ENCODE results near the gene FAM163B.

FAM163B gene

DNA sequence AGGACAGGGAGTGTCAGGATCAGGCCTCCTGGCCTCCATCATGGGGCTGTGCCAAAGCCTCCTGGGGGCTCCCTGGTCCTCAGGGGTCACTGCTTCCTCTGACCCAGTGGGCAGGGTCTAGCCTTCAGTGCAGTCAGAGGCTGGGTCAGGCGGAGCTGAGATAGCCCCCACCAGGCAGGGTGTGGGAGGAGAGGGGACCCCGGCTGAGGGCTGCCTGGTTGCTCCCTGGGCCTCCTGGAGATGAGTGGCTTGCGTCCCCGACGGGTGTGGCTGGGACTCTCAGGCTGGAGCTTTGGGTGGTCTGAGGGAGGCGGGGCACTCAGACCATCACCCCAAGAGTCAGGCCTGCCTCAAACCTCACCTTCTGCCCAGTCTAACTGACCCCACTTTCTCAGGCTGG is 21.7 kb downstream of the FAM163B start:
- TF ChIP-seq, protein P1, sequence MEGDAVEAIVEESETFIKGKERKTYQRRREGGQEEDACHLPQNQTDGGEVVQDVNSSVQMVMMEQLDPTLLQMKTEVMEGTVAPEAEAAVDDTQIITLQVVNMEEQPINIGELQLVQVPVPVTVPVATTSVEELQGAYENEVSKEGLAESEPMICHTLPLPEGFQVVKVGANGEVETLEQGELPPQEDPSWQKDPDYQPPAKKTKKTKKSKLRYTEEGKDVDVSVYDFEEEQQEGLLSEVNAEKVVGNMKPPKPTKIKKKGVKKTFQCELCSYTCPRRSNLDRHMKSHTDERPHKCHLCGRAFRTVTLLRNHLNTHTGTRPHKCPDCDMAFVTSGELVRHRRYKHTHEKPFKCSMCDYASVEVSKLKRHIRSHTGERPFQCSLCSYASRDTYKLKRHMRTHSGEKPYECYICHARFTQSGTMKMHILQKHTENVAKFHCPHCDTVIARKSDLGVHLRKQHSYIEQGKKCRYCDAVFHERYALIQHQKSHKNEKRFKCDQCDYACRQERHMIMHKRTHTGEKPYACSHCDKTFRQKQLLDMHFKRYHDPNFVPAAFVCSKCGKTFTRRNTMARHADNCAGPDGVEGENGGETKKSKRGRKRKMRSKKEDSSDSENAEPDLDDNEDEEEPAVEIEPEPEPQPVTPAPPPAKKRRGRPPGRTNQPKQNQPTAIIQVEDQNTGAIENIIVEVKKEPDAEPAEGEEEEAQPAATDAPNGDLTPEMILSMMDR (IDR thresholded peaks at IDR 0.05; ENCODE audit: insufficient read depth, low read depth, low read length, missing control alignments), result no peak
- H3K4me3 ChIP-seq (ENCODE audit: low read length), result no peak overlapping the region
- no peak for DNase-seq (ENCODE audit: low read depth)

- H3K4me3 ChIP-seq (ENCODE audit: low read length), result no peak overlapping the region
- no peak for DNase-seq (ENCODE audit: low read depth)
- TF ChIP-seq, protein P1 (IDR thresholded peaks at IDR 0.05; ENCODE audit: insufficient read depth, low read depth, low read length, missing control alignments), result no peak
These were observed 22.1 kb downstream of the FAM163B start for GRCh38 chr9:133587051-133587450.

DNA sequence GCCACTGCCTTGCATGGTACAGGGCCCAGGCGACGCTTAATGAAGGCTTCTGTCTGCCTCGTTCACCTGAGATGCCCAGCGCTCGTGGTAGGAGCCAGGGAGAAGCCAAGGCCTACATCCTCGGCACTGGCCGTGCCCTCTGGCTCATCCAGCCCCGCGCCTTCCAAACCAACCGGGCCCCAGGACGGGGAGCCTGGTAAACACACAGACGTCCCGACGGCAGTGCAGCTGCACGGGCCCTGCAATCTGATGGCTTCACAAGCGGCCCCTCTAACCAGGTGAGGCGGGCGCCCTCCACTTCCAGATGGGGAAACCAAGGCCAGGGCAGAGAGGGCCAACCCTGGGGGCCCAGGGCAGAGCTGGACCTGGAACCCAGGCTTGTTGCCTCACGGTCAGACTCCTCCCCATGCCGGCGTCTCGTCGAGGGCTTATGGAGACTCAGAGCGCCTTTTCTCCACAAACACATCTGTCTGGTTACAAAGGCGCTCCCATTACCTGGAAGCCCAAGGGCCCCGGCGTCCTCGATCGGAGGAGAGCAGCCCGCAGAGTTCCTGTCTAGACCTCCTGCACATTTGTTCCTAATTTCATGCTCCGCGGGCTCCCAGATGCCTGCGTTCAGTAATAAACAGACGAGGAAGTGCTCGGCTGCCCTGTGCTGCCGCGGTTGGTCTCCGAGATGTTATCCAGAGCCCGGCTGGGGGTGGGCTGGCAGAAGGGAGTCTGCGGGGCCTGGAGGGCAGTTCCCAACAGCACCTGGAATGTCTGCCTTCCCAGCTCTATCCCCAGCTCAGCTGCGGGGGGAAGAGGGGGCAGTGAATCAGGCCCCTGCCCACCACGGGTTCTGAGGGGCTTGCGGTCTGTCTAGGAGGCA is 23.5 kb downstream of the FAM163B start:
- H3K4me3 ChIP-seq (ENCODE audit: low read length), result no peak overlapping the region
- TF ChIP-seq, protein P1 (IDR thresholded peaks at IDR 0.05; ENCODE audit: insufficient read depth, low read depth, low read length, missing control alignments), result no peak
- no peak for DNase-seq (ENCODE audit: low read depth)

- no peak overlapping the region for H3K4me3 ChIP-seq (ENCODE audit: low read length)
- TF ChIP-seq, protein P1 (IDR thresholded peaks at IDR 0.05; ENCODE audit: insufficient read depth, low read depth, low read length, missing control alignments), result no peak
- no peak for DNase-seq (ENCODE audit: low read depth)
These were observed 24.4 kb downstream of the FAM163B start for GRCh38 chr9:133584559-133585476.

DNA sequence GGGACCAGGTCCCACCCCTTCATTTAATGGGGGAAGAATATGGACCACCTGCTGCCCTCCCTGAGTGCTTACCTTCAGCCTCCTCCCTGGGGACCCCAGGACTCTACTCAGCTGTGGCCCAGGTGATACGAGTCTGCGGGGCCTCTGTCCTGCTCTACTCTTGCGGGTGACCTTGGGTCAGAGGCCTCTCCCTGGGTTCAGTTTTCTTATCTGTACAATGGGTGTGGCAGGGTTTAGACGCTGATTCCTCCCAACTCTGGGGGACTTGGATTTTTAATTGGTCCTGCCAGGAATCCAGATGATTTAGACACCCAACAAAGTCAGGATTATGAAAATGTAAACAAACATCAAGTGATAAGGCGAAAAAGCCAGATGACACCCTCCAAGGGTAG is 25.0 kb downstream of the FAM163B start:
- TF ChIP-seq, protein P1 (IDR thresholded peaks at IDR 0.05; ENCODE audit: insufficient read depth, low read depth, low read length, missing control alignments), result no peak
- DNase-seq (ENCODE audit: low read depth), result no peak

GRCh38 chr9:133583586-133583985 is 25.6 kb downstream of the FAM163B start:
- H3K4me3 ChIP-seq (ENCODE audit: low read length), result no peak overlapping the region
- no peak for DNase-seq (ENCODE audit: low read depth)
- TF ChIP-seq, protein P1 (IDR thresholded peaks at IDR 0.05; ENCODE audit: insufficient read depth, low read depth, low read length, missing control alignments), result no peak

More for the DNA sequence above, 25.0 kb downstream of the FAM163B start:
- no peak overlapping the region for H3K4me3 ChIP-seq (ENCODE audit: low read length)

All from epithelial cell of esophagus (primary cell).